Stimulated activated CD4-positive, alpha-beta T cell treated with anti-CD3 and anti-CD28 coated beads, Interleukin-1b, Interleukin-23, amount 100 ng/mL, for 1 hour (primary cell): ENCODE measurements around the gene TLN1.

Experiments used
- DNase-seq, 2 donors: peaks; one replicate each; pipeline ENCODE4 v3.0.0-alpha.2; 2020; ENCODE audit warnings: low read depth in 2 of 2

TLN1 gene, protein sequence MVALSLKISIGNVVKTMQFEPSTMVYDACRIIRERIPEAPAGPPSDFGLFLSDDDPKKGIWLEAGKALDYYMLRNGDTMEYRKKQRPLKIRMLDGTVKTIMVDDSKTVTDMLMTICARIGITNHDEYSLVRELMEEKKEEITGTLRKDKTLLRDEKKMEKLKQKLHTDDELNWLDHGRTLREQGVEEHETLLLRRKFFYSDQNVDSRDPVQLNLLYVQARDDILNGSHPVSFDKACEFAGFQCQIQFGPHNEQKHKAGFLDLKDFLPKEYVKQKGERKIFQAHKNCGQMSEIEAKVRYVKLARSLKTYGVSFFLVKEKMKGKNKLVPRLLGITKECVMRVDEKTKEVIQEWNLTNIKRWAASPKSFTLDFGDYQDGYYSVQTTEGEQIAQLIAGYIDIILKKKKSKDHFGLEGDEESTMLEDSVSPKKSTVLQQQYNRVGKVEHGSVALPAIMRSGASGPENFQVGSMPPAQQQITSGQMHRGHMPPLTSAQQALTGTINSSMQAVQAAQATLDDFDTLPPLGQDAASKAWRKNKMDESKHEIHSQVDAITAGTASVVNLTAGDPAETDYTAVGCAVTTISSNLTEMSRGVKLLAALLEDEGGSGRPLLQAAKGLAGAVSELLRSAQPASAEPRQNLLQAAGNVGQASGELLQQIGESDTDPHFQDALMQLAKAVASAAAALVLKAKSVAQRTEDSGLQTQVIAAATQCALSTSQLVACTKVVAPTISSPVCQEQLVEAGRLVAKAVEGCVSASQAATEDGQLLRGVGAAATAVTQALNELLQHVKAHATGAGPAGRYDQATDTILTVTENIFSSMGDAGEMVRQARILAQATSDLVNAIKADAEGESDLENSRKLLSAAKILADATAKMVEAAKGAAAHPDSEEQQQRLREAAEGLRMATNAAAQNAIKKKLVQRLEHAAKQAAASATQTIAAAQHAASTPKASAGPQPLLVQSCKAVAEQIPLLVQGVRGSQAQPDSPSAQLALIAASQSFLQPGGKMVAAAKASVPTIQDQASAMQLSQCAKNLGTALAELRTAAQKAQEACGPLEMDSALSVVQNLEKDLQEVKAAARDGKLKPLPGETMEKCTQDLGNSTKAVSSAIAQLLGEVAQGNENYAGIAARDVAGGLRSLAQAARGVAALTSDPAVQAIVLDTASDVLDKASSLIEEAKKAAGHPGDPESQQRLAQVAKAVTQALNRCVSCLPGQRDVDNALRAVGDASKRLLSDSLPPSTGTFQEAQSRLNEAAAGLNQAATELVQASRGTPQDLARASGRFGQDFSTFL (N-terminal part only)

GRCh38 chr9:35732185-35732799 is at the start of gene TLN1, which contains the start of gene CREB3:
Gene TLN1, minus strand, starts transcription at chr9:35732195. Its CDS starts 6,501 bp downstream, at chr9:35725694.
Gene CREB3, plus strand, starts transcription at chr9:35732666. Its CDS starts 107 bp downstream, at chr9:35732773.
- peak; percentile 88 to 95 for DNase-seq

- no peak for DNase-seq
These were observed 49.1 kb upstream of the TLN1 start for GRCh38 chr9:35781066-35781465.

DNA sequence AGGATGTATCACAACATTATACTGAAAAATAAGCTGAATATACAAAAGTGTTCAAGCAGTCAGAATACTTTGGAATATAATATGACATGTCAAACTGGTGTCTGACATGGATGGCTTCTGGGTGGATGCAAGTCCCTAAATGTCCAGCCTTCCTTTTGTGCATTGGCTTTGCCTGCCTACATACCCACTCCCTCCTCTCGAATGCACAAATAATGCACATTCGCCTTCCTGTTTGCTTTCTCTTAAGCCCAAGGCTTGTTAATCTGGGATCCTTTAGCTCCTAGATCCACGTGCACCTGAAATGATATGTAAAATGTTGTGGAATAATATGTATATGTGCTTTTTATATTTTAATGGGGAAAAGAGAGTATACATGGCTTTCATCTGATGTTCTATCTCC is 46.5 kb upstream of the TLN1 start:
- DNase-seq, result no peak

DNA sequence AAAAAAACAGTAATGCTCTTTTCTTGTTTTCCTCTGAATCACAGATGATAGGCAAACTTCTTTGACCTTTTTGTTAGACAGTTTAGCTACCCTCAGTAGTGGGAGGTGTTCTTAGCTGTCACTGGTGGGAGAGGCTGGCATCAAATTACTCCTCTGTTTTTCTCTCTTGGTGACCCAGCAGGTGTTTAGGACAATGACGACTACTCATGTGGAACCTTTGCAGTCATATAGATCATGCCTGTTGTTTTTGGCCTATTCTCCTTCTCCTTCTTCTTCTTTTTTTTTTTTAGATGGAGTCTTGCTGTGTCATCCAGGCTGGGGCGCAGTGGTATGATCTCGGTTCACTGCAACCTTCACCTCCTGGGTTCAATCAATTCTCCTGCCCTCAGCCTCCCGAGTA is 44.0 kb upstream of the TLN1 start:
- DNase-seq, result no peak

DNA sequence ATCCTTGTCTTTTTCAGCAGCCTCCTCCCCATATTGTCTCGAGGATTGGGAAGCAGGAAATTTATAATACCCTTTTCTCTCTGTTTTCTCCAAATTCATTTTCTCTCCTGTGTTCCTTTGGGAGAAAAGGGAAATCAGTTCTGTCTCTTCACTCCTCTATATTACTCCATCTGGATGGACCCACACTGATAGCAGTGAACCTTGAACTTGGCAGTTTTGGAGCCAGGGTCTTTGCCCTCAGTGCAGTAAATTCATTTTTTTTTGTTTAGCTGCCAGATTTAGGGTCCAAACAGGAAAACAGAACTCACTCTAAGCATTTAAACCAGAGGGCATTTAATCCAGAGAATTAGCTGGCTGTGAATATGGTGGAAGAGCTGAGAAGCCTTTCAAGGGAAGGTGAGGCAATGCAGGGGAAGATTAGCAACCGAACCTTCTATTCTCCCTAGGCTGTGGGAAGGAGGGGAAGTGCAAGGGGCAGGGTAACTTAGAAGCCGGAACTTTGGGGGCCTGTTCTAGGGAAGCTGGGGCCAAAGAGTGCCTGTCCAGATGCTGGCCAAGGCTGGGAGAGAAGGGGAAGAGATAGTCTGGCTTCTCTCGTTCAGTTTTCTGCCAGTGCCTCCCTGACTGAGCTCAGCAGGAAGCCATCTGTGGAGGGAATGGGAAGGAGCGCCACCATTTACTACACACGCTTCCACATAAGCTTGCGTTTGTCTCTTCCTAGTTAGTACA is 43.1 kb upstream of the TLN1 start:
- DNase-seq, result no peak

DNA sequence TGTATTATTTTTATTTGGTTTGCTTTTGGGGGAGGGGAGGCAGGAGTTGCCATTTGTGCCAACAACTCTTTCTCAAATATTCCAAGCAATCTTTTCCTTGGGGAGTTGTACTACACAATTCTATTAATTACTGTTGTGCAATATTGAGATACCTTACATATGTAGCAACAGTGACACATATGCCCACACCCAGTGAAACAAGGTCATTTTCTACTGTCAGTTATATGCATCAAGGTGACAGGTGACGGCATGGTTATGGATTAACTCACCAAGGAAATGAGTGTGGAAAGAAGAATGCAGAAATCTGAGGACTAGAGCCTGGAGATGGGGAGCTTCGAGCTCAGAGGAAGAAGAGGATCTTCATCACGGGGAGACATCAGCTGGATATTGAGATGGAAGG is 39.9 kb upstream of the TLN1 start:
- DNase-seq, result no peak

- DNase-seq, result no peak
These were observed 39.5 kb upstream of the TLN1 start for GRCh38 chr9:35771534-35771933.

- DNase-seq, result no peak
These were observed 39.1 kb upstream of the TLN1 start for GRCh38 chr9:35771075-35771433.

DNA sequence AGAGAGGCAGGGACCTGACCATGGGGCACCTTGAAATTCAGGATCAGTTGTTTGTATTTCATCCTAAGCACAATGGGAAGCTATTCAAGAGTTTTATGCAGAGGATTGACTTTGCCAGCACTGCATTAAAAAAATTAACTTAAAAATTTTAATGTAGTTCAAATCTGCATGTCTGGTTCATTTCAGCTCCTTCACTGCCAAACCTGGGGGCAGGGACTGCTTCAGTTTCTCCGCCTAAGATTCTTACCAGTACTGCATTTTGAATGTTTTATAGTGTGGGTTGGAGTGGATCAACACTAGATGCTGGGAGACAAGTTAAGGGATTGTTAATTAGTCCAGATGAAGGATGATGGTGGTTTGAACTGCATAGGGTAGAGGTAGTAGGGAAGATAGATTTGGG is 37.8 kb upstream of the TLN1 start:
- DNase-seq, result no peak

DNA sequence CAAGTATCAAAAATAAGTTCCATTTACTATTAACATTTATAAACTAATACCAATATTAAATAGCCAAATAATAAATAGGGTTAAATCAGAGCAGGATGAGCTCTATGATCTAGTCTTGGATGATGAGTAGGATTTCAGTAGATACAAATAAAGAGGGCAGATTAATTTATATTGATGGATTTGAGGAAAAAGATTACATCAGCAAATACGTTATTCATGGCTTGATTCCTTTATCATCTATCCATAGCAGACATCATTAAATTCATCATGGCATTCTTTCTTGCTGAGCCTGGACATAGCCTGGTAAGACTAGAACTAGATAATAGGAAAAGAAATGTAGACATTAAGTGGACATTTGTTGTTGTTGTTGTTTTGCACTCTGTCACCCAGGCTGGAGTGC is 35.5 kb upstream of the TLN1 start:
- DNase-seq, result no peak

DNA sequence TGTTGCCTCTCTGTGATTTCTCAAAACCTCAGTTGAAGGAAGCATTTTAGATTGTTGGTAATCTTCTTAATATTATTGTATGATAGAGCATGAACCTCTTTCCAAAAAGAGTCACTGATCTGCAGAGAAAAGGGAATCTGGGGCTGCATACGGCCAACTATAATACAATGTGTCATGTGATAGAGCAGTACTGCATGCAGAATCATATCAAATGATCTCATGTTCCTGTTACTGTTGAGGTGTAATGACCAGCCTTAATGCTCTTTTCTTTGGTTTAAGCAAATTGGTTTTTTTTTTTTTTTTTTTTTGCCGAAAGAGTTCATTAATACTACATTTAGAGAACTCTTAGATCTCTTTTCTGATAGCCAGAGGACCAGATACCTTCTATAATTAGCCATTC is 35.0 kb upstream of the TLN1 start:
- no peak for DNase-seq

DNA sequence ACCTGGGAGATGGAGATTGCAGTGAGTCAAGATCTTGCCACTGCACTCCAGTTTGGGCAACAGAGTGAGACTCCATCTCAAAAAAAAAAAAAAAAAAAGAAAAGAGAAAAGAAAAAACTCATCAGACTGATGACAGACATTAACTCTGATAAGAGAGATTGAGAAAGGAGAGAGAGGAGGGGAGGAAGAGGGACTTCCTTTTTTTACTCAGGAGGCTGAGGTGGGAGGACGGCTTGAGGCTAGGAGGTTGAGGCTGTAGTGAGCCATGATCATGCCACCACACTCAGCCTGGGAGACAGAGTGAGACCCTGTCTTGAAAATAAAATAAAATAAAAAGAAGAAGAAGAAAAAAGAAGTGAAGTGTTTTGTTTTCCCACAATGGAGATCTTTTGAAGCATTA is 31.8 kb upstream of the TLN1 start:
- DNase-seq, result no peak

- DNase-seq, result no peak
These were observed 31.2 kb upstream of the TLN1 start for GRCh38 chr9:35763181-35763580.

DNA sequence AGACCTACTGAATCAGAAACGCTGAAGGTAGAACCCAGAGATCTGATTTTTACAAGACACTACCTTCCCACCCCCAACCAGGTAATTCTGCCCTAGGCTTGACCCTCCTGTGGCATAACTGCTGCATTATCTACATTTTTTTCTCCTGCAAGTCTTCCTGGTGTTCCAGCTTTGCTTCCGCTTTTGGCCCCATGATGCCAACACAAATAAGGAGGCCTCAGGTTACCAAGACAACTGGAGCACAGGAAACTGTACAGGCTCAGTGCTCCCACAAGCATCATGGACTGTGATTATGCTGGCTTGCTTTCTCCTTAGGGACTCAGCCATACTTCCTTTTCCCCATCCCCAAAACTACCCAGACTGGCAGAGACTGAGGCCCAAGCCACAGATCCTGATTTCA is 28.7 kb upstream of the TLN1 start:
- DNase-seq, result no peak

- no peak for DNase-seq
These were observed 27.8 kb upstream of the TLN1 start for GRCh38 chr9:35759795-35760194.

DNA sequence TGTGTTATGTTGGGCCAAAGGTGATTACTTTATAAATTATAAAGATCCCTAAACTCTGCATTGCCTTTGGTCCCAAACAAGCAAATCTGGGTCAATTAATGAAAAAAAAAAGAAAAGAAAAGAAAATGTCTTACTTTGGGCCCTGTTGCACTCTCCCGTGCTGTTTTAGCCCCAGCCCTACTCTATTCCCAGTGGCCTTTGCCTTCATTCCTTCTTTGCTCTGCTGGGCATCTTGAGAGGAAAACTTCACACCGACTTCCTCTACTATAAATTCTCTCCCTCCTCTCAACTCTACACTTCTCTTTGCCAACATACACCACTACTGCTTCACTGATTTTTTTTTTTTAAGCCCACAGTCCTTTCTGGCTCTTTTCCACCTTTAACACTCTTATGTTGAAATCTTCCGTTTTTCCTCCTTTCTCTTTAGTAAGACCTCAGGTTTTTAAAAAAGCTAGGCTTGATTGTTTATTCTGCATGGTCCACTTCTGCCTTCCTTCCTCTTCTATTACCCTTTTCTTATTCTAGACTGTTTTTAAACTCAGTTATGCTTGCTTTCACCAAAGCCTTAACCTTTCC is 26.6 kb upstream of the TLN1 start:
- no peak for DNase-seq

DNA sequence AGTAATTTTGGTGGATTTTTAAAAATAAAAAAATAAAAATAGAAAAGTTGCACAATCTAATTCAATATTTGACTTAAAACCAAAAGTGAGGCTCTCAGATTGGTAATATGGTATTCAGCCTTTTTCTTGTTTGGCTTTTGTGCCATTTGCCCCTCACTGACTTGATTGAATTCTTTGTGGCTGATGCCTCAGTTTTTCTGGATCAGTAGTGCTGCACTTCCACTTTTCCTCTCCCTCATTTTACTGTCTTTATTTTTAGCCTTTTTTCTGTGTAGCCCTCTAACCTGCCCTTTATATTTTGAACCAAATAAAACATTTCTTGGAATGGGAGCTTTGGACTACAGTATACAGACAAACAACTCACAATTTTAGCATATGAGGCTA is 25.9 kb upstream of the TLN1 start:
- DNase-seq, result no peak

DNA sequence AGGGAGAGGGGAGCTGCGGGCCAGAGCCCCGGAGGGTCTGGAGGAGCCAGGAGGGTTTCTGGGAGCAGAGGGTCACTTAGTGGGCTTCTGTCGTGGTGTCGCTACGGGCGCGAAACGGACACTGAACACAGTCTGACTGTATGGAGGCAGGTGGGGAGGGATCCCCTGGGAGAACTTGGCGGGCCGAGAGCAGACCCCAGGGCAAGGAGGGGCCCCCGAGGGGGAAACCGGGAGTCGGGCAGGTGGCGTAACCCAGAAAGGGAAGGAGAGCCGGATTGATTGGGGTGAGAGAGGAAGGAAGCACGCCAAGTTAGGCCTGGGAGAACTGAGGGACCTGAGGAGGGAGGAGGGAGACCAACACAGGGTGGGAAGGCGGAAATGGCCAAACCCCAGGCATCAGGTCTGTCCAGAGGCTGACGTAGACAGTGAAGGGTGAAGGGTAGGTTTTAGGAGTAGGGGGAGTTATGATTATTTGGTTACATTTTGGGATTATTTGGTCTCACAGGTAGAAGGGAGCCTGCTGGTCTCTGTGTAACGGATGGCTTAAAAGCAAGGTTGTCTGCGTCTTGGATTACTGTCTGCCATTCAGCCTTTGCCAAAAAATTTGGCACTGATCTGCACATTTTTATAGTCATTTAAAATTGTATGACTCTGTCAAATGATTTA is 25.4 kb upstream of the TLN1 start:
- DNase-seq, result no peak

GRCh38 chr9:35756275-35757225 is 24.6 kb upstream of the TLN1 start:
- DNase-seq, result peak; percentile 55 to 68
